SK-N-SH (cell line): ENCODE results near the gene SYT11. TPM values are rescaled to one million over a fixed set of nuclear protein-coding genes. Genes with fewer than 3 reads are reported as not detected.

Source experiments
- CTCF ChIA-PET: fragments of 300-600, 350-600 bp; formaldehyde crosslinking; extraction: SDS; loops from one replicate; lab custom pipeline; 2021; lab: Yijun Ruan, JAX
- POLR2A ChIA-PET: fragments of 350-600 bp; sonication (Branson Sonifier 250); formaldehyde crosslinking; extraction: SDS; loops from one replicate; lab custom pipeline; 2020; ENCODE audit warnings: antibody characterized with exemption, inconsistent platforms; lab: Yijun Ruan, JAX
- DNase-seq: peaks from one replicate; pipeline ENCODE4 v3.0.0; 2012
- H2AFZ ChIP-seq: fragments of 200-600 bp; sonication (generic); 2 replicates; pipeline ENCODE4 v1.8.1; 2016; ENCODE audit warnings: antibody characterized with exemption, mild to moderate bottlenecking, low read depth
- H3F3A ChIP-seq: fragments of 200-600 bp; sonication (generic); replicated peaks from 2 replicates; pipeline ENCODE3; 2016; ENCODE audit warnings: antibody characterized with exemption, mild to moderate bottlenecking; ENCODE audit not compliant: insufficient read depth
- H3K27ac ChIP-seq, 2 experiments: fragments of 200-500 bp in 1 of 2; fragments of 200-600 bp in 1 of 2; sonication (Bioruptor generic) in 1 of 2; sonication (generic), shearing (Covaris generic) in 1 of 2; 2 replicates each; pipeline versions ENCODE4 v1.5.1 to v1.6.1; 2014 to 2016; ENCODE audit warnings: low read depth in 2 of 2, inconsistent platforms in 1 of 2, low read length in 1 of 2, mild to moderate bottlenecking in 1 of 2, mixed read lengths in 1 of 2
- H3K27me3 ChIP-seq: fragments of 200-600 bp; sonication (generic), shearing (Covaris generic); 2 replicates; pipeline ENCODE4 v1.6.1; 2016; ENCODE audit warnings: mixed run types; ENCODE audit not compliant: insufficient read depth
- H3K36me3 ChIP-seq, 2 experiments: fragments of 200-500 bp in 1 of 2; fragments of 200-600 bp in 1 of 2; sonication (Bioruptor generic) in 1 of 2; sonication (generic) in 1 of 2; replicated peaks in 1 of 2; 2 replicates each; pipeline versions ENCODE3 to v1.5.1; 2014 to 2016; ENCODE audit warnings: low read length in 1 of 2, mild to moderate bottlenecking in 1 of 2; ENCODE audit not compliant: insufficient read depth in 2 of 2, control insufficient read depth in 1 of 2
- H3K4me1 ChIP-seq, 2 experiments: fragments of 200-500 bp in 1 of 2; fragments of 200-600 bp in 1 of 2; sonication (Bioruptor generic) in 1 of 2; sonication (generic), shearing (Covaris generic) in 1 of 2; 2 replicates each; pipeline versions ENCODE4 v1.5.1 to v1.6.1; 2014 to 2016; ENCODE audit warnings: low read depth in 1 of 2, low read length in 1 of 2, mixed run types in 1 of 2; ENCODE audit not compliant: insufficient read depth in 2 of 2, control insufficient read depth in 1 of 2
- H3K4me2 ChIP-seq: fragments of 200-600 bp; sonication (generic), shearing (Covaris generic); 2 replicates; pipeline ENCODE4 v1.6.1; 2017; ENCODE audit warnings: mixed run types
- H3K4me3 ChIP-seq, 2 experiments: fragments of 200-500 bp in 1 of 2; fragments of 200-600 bp in 1 of 2; sonication (Bioruptor generic) in 1 of 2; sonication (generic), shearing (Covaris generic) in 1 of 2; 2 replicates each; pipeline versions ENCODE4 v1.5.1 to v1.8.1; 2014 to 2016; ENCODE audit warnings: low read depth in 2 of 2, inconsistent platforms in 1 of 2, low read length in 1 of 2, mild to moderate bottlenecking in 1 of 2, mixed read lengths in 1 of 2, moderate library complexity in 1 of 2
- H3K79me2 ChIP-seq: fragments of 200-600 bp; sonication (generic); 2 replicates; pipeline ENCODE4 v1.8.1; 2017; ENCODE audit warnings: mild to moderate bottlenecking; ENCODE audit not compliant: insufficient read depth
- H3K9ac ChIP-seq: fragments of 200-600 bp; sonication (generic); 2 replicates; pipeline ENCODE4 v1.6.1; 2017; ENCODE audit warnings: mixed run types
- H3K9me2 ChIP-seq: fragments of 200-600 bp; sonication (generic); 2 replicates; pipeline ENCODE4 v1.6.1; 2017; ENCODE audit warnings: mixed run types
- H3K9me3 ChIP-seq: fragments of 200-600 bp; sonication (generic); 2 replicates; pipeline ENCODE4 v1.6.1; 2017; ENCODE audit warnings: mixed run types, mild to moderate bottlenecking, moderate library complexity
- H4K20me1 ChIP-seq: fragments of 200-600 bp; sonication (generic); 2 replicates; pipeline ENCODE4 v1.6.1; 2017; ENCODE audit warnings: mild to moderate bottlenecking, mixed run types; ENCODE audit not compliant: insufficient read depth
- ELF1 ChIP-seq: IDR thresholded peaks from 2 replicates; pipeline ENCODE4 v1.4.0; 2012
- EP300 ChIP-seq, 2 experiments: IDR thresholded peaks; 2 replicates each; pipeline versions ENCODE4 v1.4.0 to v1.6.1; 2012; ENCODE audit warnings: borderline replicate concordance in 1 of 2, low read depth in 1 of 2, low read length in 1 of 2
- EZH2phosphoT487 ChIP-seq: fragments of 200-600 bp; sonication (generic); IDR thresholded peaks from 2 replicates; pipeline ENCODE4 v1.6.1; 2017; ENCODE audit warnings: low read depth, mixed run types, mild to moderate bottlenecking, antibody characterized with exemption, moderate library complexity, borderline replicate concordance
- FOSL2 ChIP-seq: IDR thresholded peaks from 2 replicates; pipeline ENCODE4 v1.4.0; 2012; ENCODE audit warnings: low read depth, mild to moderate bottlenecking, moderate library complexity, borderline replicate concordance
- FOXM1 ChIP-seq: IDR thresholded peaks from 2 replicates; pipeline ENCODE4 v1.4.0; 2012; ENCODE audit warnings: low read depth, mild to moderate bottlenecking
- GABPA ChIP-seq: IDR thresholded peaks from 2 replicates; pipeline ENCODE4 v1.4.0; 2012; ENCODE audit warnings: low read depth, mild to moderate bottlenecking
- GATA2 ChIP-seq: sonication (generic); formaldehyde crosslinking; IDR thresholded peaks from 2 replicates; pipeline ENCODE4 v1.5.0; 2020; ENCODE audit warnings: mild to moderate bottlenecking, missing genetic modification reagents
- JUND ChIP-seq: IDR thresholded peaks from 2 replicates; pipeline ENCODE4 v1.4.0; 2012
- MAX ChIP-seq: IDR thresholded peaks from 2 replicates; pipeline ENCODE4 v1.4.0; 2012; ENCODE audit warnings: low read depth
- MEF2A ChIP-seq: IDR thresholded peaks from 2 replicates; pipeline ENCODE4 v1.4.0; 2012; ENCODE audit warnings: low read depth, borderline replicate concordance
- MXI1 ChIP-seq: IDR thresholded peaks from 2 replicates; pipeline ENCODE4 v1.6.1; 2012; ENCODE audit warnings: mild to moderate bottlenecking, low read depth, low read length, improper control_type of control experiment
- NFIC ChIP-seq: IDR thresholded peaks from 2 replicates; pipeline ENCODE4 v1.4.0; 2012; ENCODE audit warnings: borderline replicate concordance
- PBX3 ChIP-seq: IDR thresholded peaks from 2 replicates; pipeline ENCODE4; 2012
- RAD21 ChIP-seq: IDR thresholded peaks from 2 replicates; pipeline ENCODE4 v1.6.1; 2012; ENCODE audit warnings: mild to moderate bottlenecking, low read length
- RXRA ChIP-seq: IDR thresholded peaks from 2 replicates; pipeline ENCODE4 v1.4.0; 2012; ENCODE audit warnings: low read depth, mild to moderate bottlenecking, borderline replicate concordance
- SIN3A ChIP-seq: IDR thresholded peaks from 2 replicates; pipeline ENCODE4 v1.6.1; 2012; ENCODE audit warnings: low read depth, mild to moderate bottlenecking, low read length, moderate library complexity, borderline replicate concordance
- SMC3 ChIP-seq: IDR thresholded peaks from 2 replicates; pipeline ENCODE4 v1.6.1; 2012; ENCODE audit warnings: low read depth, low read length, improper control_type of control experiment
- TAF1 ChIP-seq: IDR thresholded peaks from 2 replicates; pipeline ENCODE4 v1.6.1; 2012; ENCODE audit warnings: low read depth, mild to moderate bottlenecking, low read length, moderate library complexity, borderline replicate concordance
- TCF12 ChIP-seq: IDR thresholded peaks from 2 replicates; pipeline ENCODE4 v1.4.0; 2012
- TEAD4 ChIP-seq: IDR thresholded peaks from 2 replicates; pipeline ENCODE4 v1.4.0; 2012; ENCODE audit warnings: mild to moderate bottlenecking, borderline replicate concordance; ENCODE audit not compliant: insufficient read depth
- USF1 ChIP-seq: IDR thresholded peaks from 2 replicates; pipeline ENCODE4 v1.4.0; 2012; ENCODE audit warnings: low read depth, borderline replicate concordance
- USF2 ChIP-seq: fragments of 150-350 bp; IDR thresholded peaks from 2 replicates; pipeline ENCODE4 v1.6.1; 2017; ENCODE audit warnings: antibody characterized with exemption, low read length, low read depth, borderline replicate concordance
- WGBS: methylation state at CpG from one replicate; pipeline ENCODE4 v1.1.6; 2017; ENCODE audit warnings: low lambda C conversion rate; 5-methylcytosine and 5-hydroxymethylcytosine counted together
- polyA plus RNA-seq, 3 experiments: library from polyadenylated mRNA; depleted of rRNA; stranded (reverse); fragments of >200 nt; gene quantifications; 2 replicates each; pipeline ENCODE4 v1.2.3, GENCODE V29; 2012

SYT11 gene
- polyA plus RNA-seq, 1 of the 3 experiments (the other 2 are of a cell fraction), result 26.7 TPM

- Histone ChIP-seq H3K9me2 (no peaks in the 10 kb centered on the region), H3K9me3 (no peaks in the 10 kb centered on the region), H3K4me3 (no peak overlapping the region), H3K9ac (no peak overlapping the region), H3F3A (peaks cover 59% of the 10 kb centered on the region), H3K36me3 (no peaks in the 10 kb centered on the region), H3K4me2 (peak overlapping the region; percentile 16; the same call in 1 of the 2 replicates), H4K20me1 (no peaks in the 10 kb centered on the region), H3K27ac (peak overlapping the region in 1 of 2 experiments; percentile 68; a peak in 2 of 4 replicates), H2AFZ (no peak overlapping the region), H3K27me3 (no peaks in the 10 kb centered on the region), H3K4me1 (peaks cover 2 to 48% of the 10 kb centered on the region in 2 experiments), H3K79me2 (no peaks in the 10 kb centered on the region)
- DNase-seq, result no peak
- 0 out of 2 replicates have a peak, but pooled peaks have one; percentile 37 for TF ChIP-seq PBX3
- peak; percentile 27; the same call in 1 of the 2 replicates for TF ChIP-seq JUND
- TF ChIP-seq TEAD4, result no peak
- ChIA-PET CTCF (interaction anchor here (1.0 to 1.2 kb wide), 2 partner anchors 10 to 16 kb away, joined by 3 read pairs; no protein-coding TSS in a partner anchor), POLR2A (no interaction called here)
- 98% methylated on average over 5 of the region's 5 CpGs for WGBS
Measured at GRCh38 chr1:155888481-155888880, 29.1 kb downstream of the SYT11 start.

- Histone ChIP-seq H3K79me2 (no peaks in the 10 kb centered on the region), H3K27me3 (no peaks in the 10 kb centered on the region), H4K20me1 (no peaks in the 10 kb centered on the region), H3K9me2 (no peaks in the 10 kb centered on the region), H3K9ac (no peak overlapping the region), H3F3A (peaks cover 59% of the 10 kb centered on the region), H3K9me3 (no peaks in the 10 kb centered on the region), H3K4me1 (peaks cover 2 to 49% of the 10 kb centered on the region in 2 experiments), H3K27ac (peak overlapping the region in 1 of 2 experiments; percentile 68; a peak in 3 of 4 replicates), H3K36me3 (no peaks in the 10 kb centered on the region), H3K4me3 (no peak overlapping the region), H3K4me2 (0 out of 2 replicates have a peak overlapping the region, but pooled peaks have one; percentile 7), H2AFZ (no peak overlapping the region)
- WGBS, result 56% methylated on average over 2 of the region's 2 CpGs
- no peak for DNase-seq
- ChIA-PET CTCF (interaction anchor here (1.3 kb wide), 1 partner anchor 100 kb away, joined by 4 read pairs; no protein-coding TSS in a partner anchor), POLR2A (no interaction called here)
- TF ChIP-seq RAD21, result no peak
- TF ChIP-seq ELF1, result no peak
- TF ChIP-seq RXRA, result no peak
- TF ChIP-seq SMC3, result no peak
- no peak for TF ChIP-seq SIN3A
- TF ChIP-seq PBX3, result peak; percentile 20; the same call in 1 of the 2 replicates
- TF ChIP-seq USF2, result no peak
- TF ChIP-seq TEAD4, result 0 out of 2 replicates have a peak, but pooled peaks have one; percentile 20
- no peak for TF ChIP-seq MEF2A
- no peak; a peak in 1 of 4 replicates for TF ChIP-seq EP300 (IDR thresholded peaks at IDR 0.05; ENCODE audit: borderline replicate concordance in 1 of 2, low read depth in 1 of 2, low read length in 1 of 2)
- no peak for TF ChIP-seq EZH2phosphoT487
- no peak for TF ChIP-seq MXI1
- TF ChIP-seq JUND, result peak; percentile 31
- 0 out of 2 replicates have a peak, but pooled peaks have one; percentile 32 for TF ChIP-seq TCF12
- no peak for TF ChIP-seq USF1
- TF ChIP-seq GATA2 (CRISPR knock-in tag), result no peak
- TF ChIP-seq FOXM1, result no peak
- TF ChIP-seq FOSL2, result 0 out of 2 replicates have a peak, but pooled peaks have one; percentile 4
- no peak for TF ChIP-seq GABPA
- TF ChIP-seq MAX, result no peak
- no peak for TF ChIP-seq NFIC
- no peak for TF ChIP-seq TAF1
Measured at GRCh38 chr1:155889566-155889965, 30.2 kb downstream of the SYT11 start.
